NT2/D1 (cell line): ENCODE results near the gene OTOP3.

ENCODE experiments used
- SUZ12 ChIP-seq: IDR thresholded peaks from 2 replicates; pipeline ENCODE4 v1.6.1; 2011; ENCODE audit not compliant: insufficient read length, insufficient read depth; ENCODE audit errors: extremely low read depth
- YY1 ChIP-seq: IDR thresholded peaks from 2 replicates; pipeline ENCODE4 v1.6.1; 2011; ENCODE audit not compliant: insufficient read length, insufficient read depth
- ZNF274 ChIP-seq: IDR thresholded peaks from 2 replicates; pipeline ENCODE4 v1.6.1; 2011; ENCODE audit warnings: mild to moderate bottlenecking, low read depth, low read length

- TF ChIP-seq YY1 (no peak), ZNF274 (no peak), SUZ12 (peak; percentile 99)
Measured at GRCh38 chr17:74935585-74936469, at the start of gene OTOP3.
